GM19240 (cell line): ENCODE results near the gene SHANK1.

ENCODE experiments used
- DNase-seq: peaks from one replicate; pipeline ENCODE4 v3.0.0; 2011; ENCODE audit warnings: low spot score; ENCODE audit not compliant: insufficient read length

The SHANK1 gene

GRCh38 chr19:50688766-50689165, 30.8 kb downstream of the SHANK1 start:
- no peak for DNase-seq

GRCh38 chr19:50686310-50687032, 33.1 kb downstream of the SHANK1 start:
- no peak for DNase-seq

DNA sequence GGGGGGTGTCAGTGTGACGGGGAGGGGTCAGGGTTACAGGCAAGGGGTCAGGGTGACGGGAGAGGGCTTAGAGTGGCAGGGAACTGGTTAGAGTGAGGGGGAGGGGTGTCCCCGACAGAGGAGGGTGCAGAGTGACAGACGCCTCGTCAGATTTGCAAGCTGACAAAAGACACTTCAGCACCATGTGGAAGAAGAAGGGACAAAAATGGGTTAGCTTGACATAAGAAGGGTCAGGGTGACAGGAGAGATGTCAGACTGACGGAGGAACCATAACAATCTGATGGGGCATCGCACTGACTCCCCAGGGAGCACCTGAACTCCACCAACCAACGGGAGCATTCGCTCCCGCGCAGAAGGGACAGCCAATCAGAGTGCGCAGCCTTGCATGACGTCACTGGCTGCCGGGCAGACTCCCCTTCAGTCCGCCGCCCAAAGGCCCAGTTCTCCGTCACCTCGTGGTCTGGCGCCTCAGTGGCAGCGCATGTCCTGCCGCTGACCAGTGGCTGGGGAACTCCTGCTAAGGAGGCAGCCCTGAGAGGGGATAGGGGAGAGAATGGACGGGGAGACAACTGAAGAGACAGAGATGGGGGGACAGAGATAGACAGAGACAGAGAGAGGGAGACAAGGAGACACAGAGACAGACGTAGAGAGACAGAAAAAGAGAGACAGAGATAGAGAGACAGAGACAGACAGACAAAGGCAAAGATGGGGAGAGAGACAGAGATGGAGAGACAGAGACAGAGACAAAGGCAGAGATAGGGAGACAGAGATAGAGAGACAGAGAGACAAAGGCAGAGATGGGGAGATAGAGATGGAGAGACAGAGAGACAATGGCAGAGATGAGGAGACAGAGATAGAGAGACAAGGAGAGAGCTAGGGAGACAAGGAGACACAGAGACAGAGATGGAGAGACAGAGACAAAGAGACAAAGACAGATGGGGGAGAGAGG, 40.2 kb downstream of the SHANK1 start:
- peak; percentile 98 for DNase-seq

- no peak for DNase-seq
These were observed 41.3 kb downstream of the SHANK1 start for GRCh38 chr19:50678323-50678722.

GRCh38 chr19:50677636-50678035, 42.0 kb downstream of the SHANK1 start:
- DNase-seq, result no peak

- no peak for DNase-seq
These were observed 42.9 kb downstream of the SHANK1 start for GRCh38 chr19:50676625-50677197.

DNA sequence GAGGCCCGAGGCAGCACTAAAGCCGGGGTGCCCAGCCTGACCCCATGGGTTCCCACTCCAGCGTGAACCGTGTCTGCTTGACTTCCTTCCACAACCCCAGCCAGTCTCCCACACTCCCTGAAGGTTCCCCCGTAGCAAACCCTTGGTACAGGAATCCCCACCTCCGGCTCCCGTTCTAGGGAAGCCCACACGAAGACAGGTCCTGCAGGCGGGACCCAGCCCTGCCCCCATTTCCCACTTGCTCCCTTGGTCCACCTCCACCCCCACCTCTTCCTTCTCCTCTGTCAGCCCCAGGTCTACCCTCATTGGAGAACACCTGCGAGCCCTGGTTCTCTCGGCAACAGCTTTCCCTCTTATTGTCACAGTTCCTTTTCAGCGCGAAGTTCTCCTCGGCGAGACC, 46.5 kb downstream of the SHANK1 start:
- DNase-seq, result no peak

GRCh38 chr19:50670102-50670380, 49.6 kb downstream of the SHANK1 start:
- DNase-seq, result no peak

DNA sequence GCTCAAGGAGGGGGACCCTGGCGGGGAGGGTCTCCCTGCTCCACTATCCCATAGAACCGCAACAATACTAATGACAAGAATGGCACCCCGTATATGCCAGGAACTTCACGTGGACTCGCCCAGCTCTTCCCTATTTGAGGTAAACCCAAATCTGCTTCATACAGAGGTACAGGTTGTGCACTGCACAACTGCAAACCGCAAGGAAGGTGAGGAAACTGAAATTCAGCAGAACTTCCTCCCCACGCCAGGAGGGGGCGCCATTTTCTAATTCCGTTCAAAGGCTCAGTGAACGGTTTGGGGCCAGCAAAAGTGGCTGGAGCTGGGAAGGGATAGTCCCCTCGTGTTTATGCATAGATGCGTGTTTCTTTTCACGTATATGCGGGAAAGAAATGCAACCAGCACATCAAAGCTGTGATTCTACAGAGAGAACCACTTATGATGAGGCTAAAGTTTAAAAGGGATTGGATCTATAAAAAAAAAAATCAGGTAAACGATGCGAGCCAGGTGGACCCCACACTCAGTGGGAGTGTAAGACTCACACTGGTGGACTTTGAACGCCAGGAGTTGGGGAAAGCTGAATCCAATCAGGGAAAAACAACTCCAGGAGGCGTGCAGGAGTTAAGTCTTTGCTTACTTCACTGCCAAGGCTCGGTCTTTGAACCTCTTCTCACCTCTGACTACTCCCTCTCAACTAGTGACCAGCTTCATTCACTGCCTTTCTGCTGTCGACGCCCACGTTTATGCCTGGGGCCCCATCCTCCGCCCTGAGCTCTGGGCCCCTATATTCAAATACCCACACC, 50.1 kb downstream of the SHANK1 start:
- DNase-seq, result no peak

DNA sequence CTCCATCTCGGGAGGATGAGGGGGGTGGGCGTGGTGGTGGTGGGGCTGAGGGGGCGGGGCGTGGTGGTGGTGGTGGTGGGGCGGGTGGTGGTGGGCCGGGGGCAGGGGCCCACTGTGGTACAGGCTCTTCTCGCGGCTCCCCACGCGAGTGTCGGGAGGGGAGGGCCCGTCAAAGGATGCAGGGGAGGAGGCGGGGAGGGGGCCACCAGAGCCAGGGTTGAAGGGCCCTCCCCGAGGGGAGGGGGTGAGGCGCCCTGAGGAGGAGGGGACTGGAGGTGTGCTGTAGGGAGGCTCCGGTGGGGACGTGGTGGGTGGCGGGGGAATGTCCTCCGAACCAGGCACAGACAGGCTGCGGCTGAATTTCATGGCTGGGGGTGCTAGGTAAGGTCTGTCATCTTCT, 50.7 kb downstream of the SHANK1 start:
- no peak for DNase-seq

DNA sequence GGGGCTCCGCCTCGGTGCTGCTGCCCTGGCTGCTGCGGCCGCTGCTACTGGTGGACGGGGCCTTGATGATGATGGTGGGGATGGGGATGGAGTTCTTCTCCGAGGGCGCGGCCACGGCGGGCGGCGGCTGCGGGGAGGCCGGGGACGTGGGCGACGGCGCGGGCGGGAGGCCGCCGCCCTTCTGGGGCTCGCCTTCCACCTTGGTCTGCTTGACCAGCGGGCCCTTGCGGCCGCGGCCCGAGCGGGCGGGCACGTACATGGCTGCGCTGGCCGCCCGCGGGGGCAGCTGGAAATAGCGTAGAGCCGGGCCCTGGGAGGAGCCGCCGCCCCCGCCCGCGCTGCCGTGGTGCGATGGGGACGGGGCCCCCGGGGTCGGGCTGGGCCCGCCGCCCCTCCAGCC, 51.2 kb downstream of the SHANK1 start:
- no peak for DNase-seq

- DNase-seq, result no peak
These were observed 51.8 kb downstream of the SHANK1 start for GRCh38 chr19:50667759-50668231.

DNA sequence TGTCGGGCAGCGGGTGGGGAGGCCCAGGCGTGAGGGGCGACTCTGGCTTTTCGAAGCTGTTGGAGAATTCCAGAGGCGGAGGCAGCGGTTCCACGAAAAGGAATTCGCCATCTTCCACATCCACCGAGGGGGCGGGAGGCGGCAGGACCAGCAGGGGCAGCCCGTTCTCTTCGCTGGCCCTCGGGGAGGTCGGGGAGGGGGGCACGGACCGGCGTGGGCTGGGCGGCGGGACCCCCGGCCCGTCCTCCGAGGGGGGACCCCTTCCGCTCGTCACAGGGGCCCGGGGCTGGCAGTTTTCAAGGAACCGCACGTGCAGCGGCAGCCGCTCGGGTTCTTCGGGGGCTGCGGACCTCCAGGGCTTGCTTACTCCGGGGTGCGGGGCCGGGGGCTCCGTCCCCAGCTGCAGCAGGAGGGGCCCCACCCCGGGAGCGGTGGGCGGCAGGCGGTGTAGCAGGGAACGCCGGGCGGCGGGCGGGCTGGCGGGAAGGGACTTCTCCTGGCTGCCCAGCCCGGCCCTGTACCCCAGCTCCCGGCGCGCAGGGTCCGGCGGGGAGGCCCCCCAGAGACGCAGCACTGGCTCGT, 52.3 kb downstream of the SHANK1 start:
- no peak for DNase-seq

DNA sequence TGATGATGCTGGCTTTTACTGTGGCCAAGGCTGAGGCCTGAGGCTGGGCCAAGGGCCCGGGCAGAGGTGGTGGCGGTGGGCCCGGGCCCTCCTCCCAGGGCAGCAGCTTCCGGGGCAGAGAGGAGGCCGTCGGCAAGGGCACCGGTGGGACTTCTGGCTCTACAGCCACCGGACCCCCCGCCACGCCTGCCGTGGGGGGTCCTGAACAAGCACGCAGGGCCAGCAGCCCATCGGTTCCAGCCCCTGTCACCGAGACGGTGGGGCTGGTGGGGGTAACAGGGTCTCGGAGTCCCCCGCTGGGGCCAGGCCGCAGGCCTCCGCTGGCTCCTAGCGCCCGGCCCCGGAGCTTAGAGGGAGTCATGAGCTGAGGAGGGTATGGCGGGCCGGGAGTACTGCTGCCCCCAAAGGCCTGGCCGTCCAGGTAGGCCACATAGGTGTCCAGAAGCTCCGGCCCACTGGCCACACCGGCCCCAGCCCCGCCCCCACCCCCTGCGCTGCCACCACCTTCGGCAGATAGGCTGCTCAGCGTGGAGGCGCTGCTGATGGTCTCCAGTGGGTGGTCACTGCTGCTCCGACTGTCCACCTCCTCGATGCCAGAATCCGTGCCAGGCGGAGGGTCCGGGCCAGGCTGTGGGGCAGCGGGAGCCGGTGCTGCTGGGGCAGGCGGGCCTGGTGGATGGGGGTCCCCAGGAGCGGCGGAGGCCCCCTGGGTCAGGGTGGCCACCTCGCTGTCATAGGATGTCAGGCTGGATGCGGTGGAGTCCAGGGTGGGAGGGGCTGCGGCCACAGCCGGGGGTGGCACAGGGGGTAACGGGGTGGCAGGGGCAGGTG, 53.0 kb downstream of the SHANK1 start:
- no peak for DNase-seq

DNA sequence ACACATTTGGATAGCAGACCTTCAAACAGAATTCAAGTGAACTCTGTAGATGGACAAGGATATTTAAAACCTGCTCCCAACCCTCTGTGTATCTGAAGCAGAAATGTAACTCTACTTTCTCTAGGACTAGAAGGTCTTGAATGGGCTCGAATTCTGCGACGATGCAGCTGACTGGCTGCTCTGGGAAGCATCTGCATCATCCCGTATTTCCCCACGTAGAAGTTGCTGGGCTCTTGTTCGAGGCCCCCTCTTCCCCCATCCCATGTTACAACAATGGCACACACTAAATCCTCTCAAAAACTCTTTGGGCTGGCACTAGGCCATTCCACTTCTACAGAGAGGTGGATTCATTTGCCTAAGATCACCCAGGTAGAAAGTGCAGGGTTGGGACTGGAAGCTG, 55.4 kb downstream of the SHANK1 start:
- no peak for DNase-seq

GRCh38 chr19:50663482-50663790, 56.2 kb downstream of the SHANK1 start:
- DNase-seq, result no peak

DNA sequence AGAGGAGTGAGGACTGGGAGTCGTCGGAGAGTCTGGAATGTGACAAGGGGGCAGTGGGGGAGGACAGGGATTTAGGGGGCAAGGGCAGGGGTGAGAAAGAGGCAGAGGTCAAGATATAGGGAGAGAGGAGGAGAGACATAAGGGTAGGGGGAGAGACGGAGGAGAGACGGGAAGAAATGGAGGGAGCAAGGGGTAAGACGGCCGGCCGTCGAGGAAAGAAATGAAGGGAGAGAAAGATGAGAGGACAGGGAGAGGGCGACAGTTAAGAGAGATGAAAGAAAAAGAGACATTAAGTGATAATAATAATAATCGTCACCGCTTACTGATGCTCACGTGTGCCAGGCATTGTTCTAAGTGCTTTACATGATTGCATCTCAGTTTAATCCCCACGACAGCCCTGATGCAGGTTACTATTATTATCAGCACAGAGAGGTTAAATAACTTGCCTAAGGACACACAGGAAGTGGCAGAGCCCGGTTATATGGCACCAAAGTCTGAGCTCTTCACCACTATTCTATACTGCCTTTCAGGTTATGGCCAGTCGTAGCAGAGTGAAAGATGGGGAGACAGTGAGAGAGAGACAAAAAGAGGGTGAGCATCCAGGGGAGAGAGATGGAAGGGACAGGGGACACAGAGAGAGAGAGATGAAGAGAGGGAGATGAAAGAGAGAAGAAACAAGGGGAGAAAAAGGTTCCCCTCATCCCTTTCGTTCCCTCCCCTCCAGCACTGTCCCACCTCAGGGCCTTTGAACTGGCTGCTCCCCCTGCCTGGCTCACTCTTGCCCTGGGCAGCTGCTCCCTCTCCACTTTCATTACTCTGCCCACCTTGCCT, 56.7 kb downstream of the SHANK1 start:
- DNase-seq, result no peak

DNA sequence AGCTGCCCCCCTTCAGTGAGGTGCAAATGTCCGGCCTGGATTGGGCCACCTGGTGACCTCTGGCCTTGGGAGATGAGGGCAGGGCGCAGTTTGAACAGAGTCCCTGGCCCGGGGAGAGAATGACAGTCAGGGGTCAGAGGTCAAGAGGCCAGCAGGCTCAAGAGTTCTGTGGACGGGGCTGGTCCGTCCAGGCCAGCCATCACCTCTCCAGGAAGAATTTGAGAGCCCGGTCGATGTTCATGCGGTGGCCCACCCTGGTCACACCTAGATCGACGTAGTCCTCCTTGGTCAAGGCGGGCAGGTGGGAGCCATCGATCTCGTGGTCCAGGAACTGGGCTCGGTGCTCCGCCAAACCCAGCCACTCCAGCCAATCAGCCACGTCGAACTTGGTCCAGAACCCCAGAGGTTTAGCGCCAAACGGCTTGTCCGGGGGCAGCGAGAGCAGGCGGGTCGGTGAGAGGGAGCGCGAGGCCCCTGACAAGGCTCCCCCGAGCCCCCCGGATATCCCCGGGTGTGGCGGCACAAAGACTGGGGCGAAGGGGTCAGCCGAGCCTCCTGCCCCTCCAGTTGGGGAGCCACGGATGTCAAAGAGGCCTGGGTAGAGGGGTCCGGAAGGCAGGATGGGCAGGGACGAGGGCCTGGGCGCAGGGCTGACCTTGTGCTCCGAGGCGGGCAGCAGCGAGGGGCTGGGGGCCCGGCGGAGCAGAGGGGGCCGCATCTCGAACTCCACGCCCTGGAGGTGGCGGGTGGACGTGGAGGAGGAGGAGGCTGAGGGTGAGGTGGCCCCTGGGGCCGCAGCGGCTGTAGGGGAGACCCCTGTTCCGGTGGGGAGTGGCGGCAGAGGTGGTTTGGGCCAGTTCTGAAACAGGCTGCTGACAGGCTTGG, 57.6 kb downstream of the SHANK1 start:
- no peak for DNase-seq

GRCh38 chr19:50661023-50661422, 58.6 kb downstream of the SHANK1 start:
- no peak for DNase-seq
